CD4-positive, alpha-beta T cell treated with Interferon alpha-2 for 1 hour (primary cell): ENCODE measurements around the gene RTN4.
"Not testable (repeated sequence)": the region's sequence is repeated elsewhere in the genome, so short reads cannot be mapped to it uniquely, and the experiment has no call there.

Experiments
- DNase-seq, 2 donors: peaks; one replicate each; pipeline ENCODE4 v3.0.0-alpha.2; 2020 to 2022

RTN4 gene

GRCh38 chr2:55003706-55004639 lies 46.3 kb downstream of the RTN4 start:
- DNase-seq: no peak

DNA sequence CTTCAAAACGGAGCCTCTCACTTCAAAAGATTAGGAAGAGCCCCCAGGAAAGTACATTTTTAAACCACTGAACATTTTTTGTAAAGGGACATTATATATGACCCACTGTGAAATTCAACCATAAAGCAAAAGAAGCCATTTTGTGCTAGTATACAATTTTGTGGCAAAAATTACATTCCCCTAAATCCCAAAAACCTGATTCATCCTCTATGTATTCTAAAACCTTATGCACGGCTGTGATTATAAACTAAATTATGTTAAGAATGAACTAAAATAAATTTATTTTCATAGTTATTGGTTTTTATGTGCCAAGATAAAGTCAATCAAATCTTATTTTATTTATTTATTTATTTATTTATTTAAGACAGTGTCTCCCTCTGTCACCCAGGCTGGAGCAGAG lies 48.5 kb downstream of the RTN4 start:
- DNase-seq: no peak

DNA sequence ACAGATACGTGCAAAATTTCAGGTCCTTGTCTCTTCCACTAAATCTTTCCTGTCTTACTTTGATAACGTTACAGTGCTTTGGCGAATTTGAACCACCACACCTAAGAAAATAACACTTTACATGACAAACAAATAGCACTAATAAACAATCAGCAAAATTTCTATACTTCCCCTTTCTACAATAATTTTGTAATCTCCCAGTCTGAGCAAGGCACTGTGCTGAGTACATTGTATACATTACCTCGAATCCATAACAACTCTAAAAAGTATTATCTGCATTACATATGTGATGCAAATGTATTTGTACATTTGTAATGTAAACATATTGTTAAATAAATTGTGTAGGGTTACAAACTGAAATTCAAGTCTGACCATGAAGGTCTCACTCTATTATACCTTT lies 49.9 kb downstream of the RTN4 start:
- no peak for DNase-seq

- no peak for DNase-seq
Measured at GRCh38 chr2:54999182-54999581, 51.1 kb downstream of the RTN4 start.

GRCh38 chr2:54997826-54998225 lies 52.4 kb downstream of the RTN4 start:
- DNase-seq: no peak

- DNase-seq: no peak
Measured at GRCh38 chr2:54995553-54995952, 54.7 kb downstream of the RTN4 start.

GRCh38 chr2:54990694-54991093 lies 59.6 kb downstream of the RTN4 start:
- DNase-seq: not testable (repeated sequence)

- no peak for DNase-seq
Measured at GRCh38 chr2:54988612-54989011, 61.6 kb downstream of the RTN4 start.

DNA sequence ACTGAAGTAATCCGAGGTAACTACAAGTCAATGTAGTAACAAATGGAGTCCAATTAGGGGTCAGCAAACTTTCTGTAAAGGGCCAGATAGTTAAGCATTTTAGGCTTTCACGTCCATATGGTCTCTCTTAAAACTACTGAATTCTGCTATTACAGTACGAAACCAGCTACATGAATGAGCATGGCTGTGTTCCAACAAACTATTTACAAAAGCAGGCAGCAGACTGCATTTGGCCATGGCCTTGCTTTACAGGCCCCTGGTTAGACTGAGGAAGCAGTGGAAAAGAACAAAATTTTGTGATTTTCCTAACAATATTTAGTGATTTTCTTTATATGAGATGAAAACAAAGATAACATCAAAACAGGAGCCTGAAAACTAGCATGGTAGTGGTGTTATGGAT lies 64.0 kb downstream of the RTN4 start:
- DNase-seq: no peak

GRCh38 chr2:54984476-54984875 lies 65.8 kb downstream of the RTN4 start:
- no peak for DNase-seq

- no peak for DNase-seq
Measured at GRCh38 chr2:54983345-54984220, 66.7 kb downstream of the RTN4 start.

- DNase-seq: no peak
Measured at GRCh38 chr2:54981385-54981784, 68.9 kb downstream of the RTN4 start.

GRCh38 chr2:54979321-54980044 lies 70.8 kb downstream of the RTN4 start:
- no peak for DNase-seq

DNA sequence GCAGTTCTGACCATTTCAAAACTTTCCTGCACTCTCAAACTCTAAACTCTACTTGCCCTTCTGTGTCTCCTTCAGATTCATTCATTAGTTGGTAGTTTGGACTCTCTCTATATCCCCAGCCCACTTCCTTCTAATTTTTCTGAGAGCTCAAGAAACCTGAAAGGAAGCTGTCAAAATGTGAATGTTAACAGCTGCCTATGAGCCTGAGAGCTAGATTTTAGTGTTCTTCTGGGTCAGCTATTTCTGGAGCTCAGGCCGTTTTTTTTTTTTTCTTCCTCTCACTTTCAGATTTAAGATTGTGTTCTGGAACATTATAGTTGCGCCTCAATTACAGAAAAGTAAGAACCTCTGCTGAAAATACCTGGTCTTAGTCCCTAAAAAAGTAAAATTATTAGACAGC lies 73.1 kb downstream of the RTN4 start:
- DNase-seq: no peak

DNA sequence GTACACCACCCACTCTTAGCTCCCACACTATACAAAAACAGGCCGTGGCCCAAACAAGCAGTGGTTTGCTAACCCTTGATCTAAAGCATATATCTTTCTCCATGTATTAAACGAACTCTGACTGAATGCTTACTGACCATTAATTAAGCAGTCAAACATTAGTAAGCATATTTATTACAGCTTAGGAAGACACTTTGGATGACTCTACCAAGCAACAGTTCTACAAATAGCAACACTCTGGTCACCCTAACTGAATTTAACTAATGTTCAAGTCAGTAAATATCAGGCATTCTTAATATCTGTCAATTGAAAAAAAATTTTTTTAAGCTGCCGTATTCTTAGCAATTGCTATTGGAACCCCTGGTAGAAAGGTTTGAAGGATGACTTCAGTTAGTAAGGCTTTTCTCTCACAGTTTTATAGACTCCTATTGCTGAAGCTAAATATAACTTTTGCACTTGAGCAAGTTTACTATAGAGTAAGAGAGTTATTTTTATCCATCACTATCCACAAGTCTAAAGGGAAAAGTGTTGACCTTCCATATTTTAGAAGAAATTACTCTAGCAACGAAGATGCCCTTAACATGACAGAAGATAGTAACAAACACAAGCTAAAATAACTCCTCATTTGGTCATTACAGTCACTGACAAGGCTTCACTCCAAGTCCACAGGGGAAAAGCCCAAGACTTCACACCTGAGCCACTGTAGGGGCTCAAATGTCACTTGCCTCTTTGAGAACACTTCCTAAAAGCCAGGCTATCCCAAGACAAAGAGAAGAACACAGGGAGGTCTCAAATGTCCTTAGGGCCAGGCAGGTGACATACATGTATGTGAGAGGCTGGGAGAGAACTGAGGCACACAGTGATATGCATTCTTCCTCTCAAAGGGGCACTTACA lies 74.4 kb downstream of the RTN4 start:
- no peak for DNase-seq

- no peak for DNase-seq
Measured at GRCh38 chr2:54975175-54975574, 75.1 kb downstream of the RTN4 start.

- DNase-seq: no peak
Measured at GRCh38 chr2:54969940-54970338, 80.3 kb downstream of the RTN4 start.

DNA sequence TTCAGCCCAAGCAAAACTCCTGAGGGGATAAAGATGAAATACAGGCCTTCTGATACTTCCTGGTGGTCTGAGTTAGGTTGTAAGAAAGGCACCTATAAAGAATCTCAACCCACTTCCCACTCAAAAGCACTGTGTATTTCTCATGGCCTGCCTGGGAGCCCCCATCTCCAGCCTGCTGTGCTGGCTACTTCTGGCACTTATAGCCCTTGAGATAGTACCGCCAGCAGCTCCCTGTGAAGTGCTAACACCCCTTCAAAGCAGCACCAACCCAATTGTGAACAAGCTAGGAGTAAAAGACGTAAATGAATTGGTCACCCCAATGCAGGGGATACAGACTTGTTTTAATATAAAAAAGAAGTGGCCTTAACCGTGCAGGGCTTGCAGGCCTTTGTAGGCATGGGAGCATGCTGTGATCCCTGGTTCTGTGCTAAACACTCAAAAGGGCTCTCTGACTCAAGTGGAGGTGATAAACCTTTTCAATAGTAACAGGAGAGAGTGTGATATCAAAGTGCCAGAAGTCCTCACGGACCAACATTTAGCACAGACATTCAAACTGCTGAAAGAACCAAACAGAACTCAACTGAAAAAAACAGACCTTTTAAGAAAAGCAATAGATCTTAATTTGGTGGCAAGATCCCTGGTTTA lies 80.8 kb downstream of the RTN4 start:
- DNase-seq: no peak

DNA sequence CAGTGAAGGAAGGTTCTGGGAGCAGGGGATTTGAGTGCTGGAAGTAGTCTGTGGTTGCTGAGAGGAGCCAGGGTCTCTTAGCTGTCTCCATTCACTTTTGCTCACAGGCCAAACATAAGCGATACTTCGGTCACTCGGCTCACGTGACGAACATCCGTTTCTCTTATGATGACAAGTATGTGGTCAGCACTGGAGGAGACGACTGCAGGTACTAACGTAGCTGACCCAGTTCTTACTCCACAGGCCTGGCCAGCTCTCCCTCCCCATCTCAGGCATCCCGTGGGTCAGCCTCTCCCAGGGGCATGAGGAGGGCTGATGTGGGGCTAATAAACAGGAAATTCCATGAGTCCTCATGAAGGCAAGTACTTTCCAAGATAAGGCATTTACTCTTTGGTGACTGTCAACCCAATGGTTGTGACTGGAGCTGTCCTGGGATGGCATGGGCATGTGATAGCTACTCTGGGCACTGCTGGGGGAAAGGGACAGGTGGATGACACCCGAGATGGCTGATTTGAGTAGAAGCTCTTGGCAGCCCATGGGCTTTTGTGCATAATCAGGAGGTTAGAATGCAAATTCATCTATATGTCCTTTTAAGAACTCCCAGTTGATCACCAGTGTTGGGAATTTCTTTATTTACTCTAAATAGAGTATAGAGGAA lies 81.6 kb downstream of the RTN4 start:
- DNase-seq: no peak

DNA sequence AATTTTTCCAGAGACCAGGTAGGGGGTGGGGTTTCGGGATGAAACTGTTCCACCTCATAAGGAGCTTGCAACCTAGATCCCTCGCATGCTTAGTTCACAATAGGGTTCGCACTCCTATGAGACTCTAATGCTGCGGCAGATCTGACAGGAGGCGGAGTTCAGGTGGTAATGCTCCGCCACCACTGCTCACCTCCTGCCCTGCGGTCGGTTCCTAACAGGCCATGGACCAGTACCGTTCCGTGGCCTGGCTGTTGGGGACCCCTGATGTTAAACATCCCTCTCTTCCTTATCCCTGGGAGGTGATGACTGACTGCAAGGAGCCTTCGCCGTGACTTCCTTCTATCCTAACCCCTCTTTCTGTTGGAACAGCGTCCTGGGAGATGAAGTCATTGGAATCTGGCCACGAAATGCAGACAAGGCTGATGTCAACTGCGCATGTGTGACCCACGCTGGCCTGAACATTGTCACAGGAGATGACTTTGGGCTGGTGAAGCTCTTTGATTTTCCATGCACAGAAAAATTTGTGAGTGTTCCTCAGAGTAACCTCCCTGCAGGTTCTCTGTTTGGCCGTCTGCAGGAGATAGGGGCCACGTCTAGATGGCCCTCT lies 82.4 kb downstream of the RTN4 start:
- DNase-seq: no peak

GRCh38 chr2:54967269-54967668 lies 83.0 kb downstream of the RTN4 start:
- no peak for DNase-seq
